ENCODE results near the gene BAHCC1.

- no peak for TF ChIP-seq EZH2 (IDR thresholded peaks at IDR 0.05; ENCODE audit: borderline replicate concordance, insufficient read depth, low read length, poor library complexity, severe bottlenecking)
- TF ChIP-seq CTCF (IDR thresholded peaks at IDR 0.05; ENCODE audit: poor library complexity, severe bottlenecking): no peak
- no peak for TF ChIP-seq EP300 (conservative IDR thresholded peaks at IDR 0.05; ENCODE audit: poor library complexity, severe bottlenecking)
- no peak for TF ChIP-seq TAF1 (IDR thresholded peaks at IDR 0.05; ENCODE audit: low read depth)
- no peak for TF ChIP-seq POLR2AphosphoS5 (IDR thresholded peaks at IDR 0.05)
- TF ChIP-seq SMC3 (conservative IDR thresholded peaks at IDR 0.05; ENCODE audit: poor library complexity): no peak
- TF ChIP-seq REST (IDR thresholded peaks at IDR 0.05; ENCODE audit: borderline replicate concordance): no peak
- TF ChIP-seq RAD21 (conservative IDR thresholded peaks at IDR 0.05): no peak
- TF ChIP-seq MXI1 (conservative IDR thresholded peaks at IDR 0.05; ENCODE audit: poor library complexity, severe bottlenecking): no peak
These were observed 29.1 kb downstream of the BAHCC1 start for GRCh38 chr17:81424151-81425017.
